ENCODE results near the gene CNTN1.

CNTN1 gene

DNA sequence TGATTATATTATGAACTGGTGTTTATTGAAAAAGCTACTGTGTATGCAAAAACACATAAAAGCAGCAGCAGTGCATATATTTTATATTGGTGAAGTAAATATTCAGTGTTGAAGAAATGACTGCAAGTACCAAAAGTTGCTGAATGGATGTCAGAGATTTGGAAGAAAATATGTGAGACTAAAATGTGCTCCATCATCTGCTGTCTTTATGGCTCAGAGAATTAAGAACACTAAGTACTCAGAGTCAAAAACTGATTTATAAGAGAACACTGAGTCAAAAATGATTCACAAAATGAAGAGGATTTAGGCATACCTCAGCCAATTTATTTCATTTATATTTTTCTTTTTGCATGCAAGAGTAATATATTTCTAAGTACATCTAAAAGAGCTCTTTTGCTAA, 409.6 kb downstream of the CNTN1 start:
- POLR2A ChIA-PET: no interaction called here

DNA sequence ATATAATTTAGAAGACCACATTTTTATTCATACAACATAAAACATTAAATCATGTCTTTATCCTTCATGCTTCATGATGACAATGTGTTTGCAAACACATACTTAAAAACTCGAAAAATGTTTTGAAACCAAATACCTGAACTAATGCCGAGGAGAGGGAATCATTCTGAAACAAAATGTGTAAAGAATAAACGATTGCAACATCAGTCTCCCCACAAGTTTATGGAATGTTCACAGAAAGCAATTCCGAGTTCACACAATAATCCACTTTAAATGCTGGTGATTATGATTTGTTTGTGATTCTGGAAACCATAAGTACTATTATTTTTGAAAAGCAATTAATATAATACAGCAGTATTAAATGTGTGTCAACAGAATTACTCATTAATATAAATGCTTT, 411.4 kb downstream of the CNTN1 start:
- CTCF ChIA-PET: no interaction called here
- no peak for DNase-seq (ENCODE audit: extremely low spot score)
- POLR2A ChIA-PET: no interaction called here
- TF ChIP-seq HDGF (IDR thresholded peaks at IDR 0.05; ENCODE audit: borderline replicate concordance) (no peak), TARDBP (IDR thresholded peaks at IDR 0.05) (no peak), ZNF384 (IDR thresholded peaks at IDR 0.05) (no peak), NFRKB (IDR thresholded peaks at IDR 0.05) (no peak), ELF4 (IDR thresholded peaks at IDR 0.05) (no peak), ARNT (IDR thresholded peaks at IDR 0.05) (no peak), FOXM1 (IDR thresholded peaks at IDR 0.05; ENCODE audit: borderline replicate concordance) (no peak), L3MBTL2 (conservative IDR thresholded peaks at IDR 0.05) (no peak)

More for the DNA sequence above, 409.6 kb downstream of the CNTN1 start:
- CTCF ChIA-PET: no interaction called here
- TF ChIP-seq NFRKB (IDR thresholded peaks at IDR 0.05) (no peak), L3MBTL2 (conservative IDR thresholded peaks at IDR 0.05) (no peak), TARDBP (IDR thresholded peaks at IDR 0.05) (no peak), ARNT (IDR thresholded peaks at IDR 0.05) (no peak), FOXA1 (IDR thresholded peaks at IDR 0.05) (no peak), BHLHE40 (IDR thresholded peaks at IDR 0.05; ENCODE audit: borderline replicate concordance) (no peak), LEF1 (IDR thresholded peaks at IDR 0.05; ENCODE audit: borderline replicate concordance) (no peak), ELF4 (IDR thresholded peaks at IDR 0.05) (no peak), SP1 (IDR thresholded peaks at IDR 0.05) (no peak), SUZ12 (IDR thresholded peaks at IDR 0.05) (no peak), HDGF (IDR thresholded peaks at IDR 0.05; ENCODE audit: borderline replicate concordance) (no peak), FOXM1 (IDR thresholded peaks at IDR 0.05; ENCODE audit: borderline replicate concordance) (no peak), CTBP1 (IDR thresholded peaks at IDR 0.05; ENCODE audit: borderline replicate concordance) (no peak), FOXK2 (IDR thresholded peaks at IDR 0.05) (no peak), ZNF384 (IDR thresholded peaks at IDR 0.05) (no peak)
- TF ChIP-seq, protein P1, sequence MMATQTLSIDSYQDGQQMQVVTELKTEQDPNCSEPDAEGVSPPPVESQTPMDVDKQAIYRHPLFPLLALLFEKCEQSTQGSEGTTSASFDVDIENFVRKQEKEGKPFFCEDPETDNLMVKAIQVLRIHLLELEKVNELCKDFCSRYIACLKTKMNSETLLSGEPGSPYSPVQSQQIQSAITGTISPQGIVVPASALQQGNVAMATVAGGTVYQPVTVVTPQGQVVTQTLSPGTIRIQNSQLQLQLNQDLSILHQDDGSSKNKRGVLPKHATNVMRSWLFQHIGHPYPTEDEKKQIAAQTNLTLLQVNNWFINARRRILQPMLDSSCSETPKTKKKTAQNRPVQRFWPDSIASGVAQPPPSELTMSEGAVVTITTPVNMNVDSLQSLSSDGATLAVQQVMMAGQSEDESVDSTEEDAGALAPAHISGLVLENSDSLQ (IDR thresholded peaks at IDR 0.05): no peak
- DNase-seq (ENCODE audit: extremely low spot score): no peak

DNA sequence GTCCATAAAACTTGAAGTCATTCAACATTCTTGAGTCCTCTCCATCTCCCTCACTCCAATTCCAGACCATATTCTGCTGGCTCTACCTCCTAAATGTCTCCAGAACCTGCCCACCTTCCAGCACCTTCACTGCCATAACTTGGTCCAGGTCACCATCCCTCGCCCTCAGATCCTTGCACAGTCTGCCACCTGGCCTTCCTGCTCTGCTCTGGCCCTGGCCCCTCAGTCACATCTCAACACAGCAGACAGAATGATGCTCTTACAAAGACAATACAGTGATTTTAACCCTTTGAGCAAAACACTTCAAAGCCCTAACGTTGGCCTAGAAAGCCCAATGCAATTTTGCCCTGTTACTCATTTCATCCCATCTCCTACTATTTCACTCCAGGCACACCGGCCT, 414.1 kb downstream of the CNTN1 start:
- no peak for DNase-seq (ENCODE audit: extremely low spot score)
- TF ChIP-seq L3MBTL2 (conservative IDR thresholded peaks at IDR 0.05) (no peak), SUZ12 (IDR thresholded peaks at IDR 0.05) (no peak), LEF1 (IDR thresholded peaks at IDR 0.05; ENCODE audit: borderline replicate concordance) (no peak), FOXM1 (IDR thresholded peaks at IDR 0.05; ENCODE audit: borderline replicate concordance) (no peak), HDGF (IDR thresholded peaks at IDR 0.05; ENCODE audit: borderline replicate concordance) (no peak), SP1 (IDR thresholded peaks at IDR 0.05) (no peak), ARNT (IDR thresholded peaks at IDR 0.05) (no peak), CTBP1 (IDR thresholded peaks at IDR 0.05; ENCODE audit: borderline replicate concordance) (no peak), ELF4 (IDR thresholded peaks at IDR 0.05) (no peak), FOXA1 (IDR thresholded peaks at IDR 0.05) (no peak), FOXK2 (IDR thresholded peaks at IDR 0.05) (no peak), TARDBP (IDR thresholded peaks at IDR 0.05) (no peak), BHLHE40 (IDR thresholded peaks at IDR 0.05; ENCODE audit: borderline replicate concordance) (no peak), ZNF384 (IDR thresholded peaks at IDR 0.05) (no peak), NFRKB (IDR thresholded peaks at IDR 0.05) (no peak)
- TF ChIP-seq, protein P1 (IDR thresholded peaks at IDR 0.05): no peak
- ChIA-PET POLR2A (no interaction called here), CTCF (no interaction called here)

DNA sequence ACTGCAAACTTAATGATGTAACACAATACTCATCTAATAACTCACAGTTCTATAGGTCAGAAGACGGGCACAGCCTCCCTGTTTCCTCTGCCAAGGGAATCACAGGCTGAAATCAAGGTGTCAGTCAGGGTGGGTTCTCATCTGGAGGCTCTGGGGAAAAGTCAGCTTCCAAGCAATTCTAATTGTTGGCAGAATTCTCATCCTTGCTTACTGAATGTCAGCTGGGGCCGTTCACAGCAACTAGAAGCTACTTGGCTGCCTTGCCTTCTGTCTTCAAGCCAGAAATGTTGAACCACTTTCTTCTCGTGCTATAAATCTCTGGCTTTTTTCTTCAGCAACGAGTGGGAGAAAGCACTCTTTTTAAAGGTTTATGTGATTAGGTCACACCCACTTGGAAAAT, 415.8 kb downstream of the CNTN1 start:
- no peak for TF ChIP-seq SP1 (IDR thresholded peaks at IDR 0.05)
- no peak for TF ChIP-seq HDGF (IDR thresholded peaks at IDR 0.05; ENCODE audit: borderline replicate concordance)
- no peak for TF ChIP-seq LEF1 (IDR thresholded peaks at IDR 0.05; ENCODE audit: borderline replicate concordance)
- no peak for TF ChIP-seq FOXK2 (IDR thresholded peaks at IDR 0.05)
- no peak for DNase-seq (ENCODE audit: extremely low spot score)
- POLR2A ChIA-PET: no interaction called here
- CTCF ChIA-PET: no interaction called here

DNA sequence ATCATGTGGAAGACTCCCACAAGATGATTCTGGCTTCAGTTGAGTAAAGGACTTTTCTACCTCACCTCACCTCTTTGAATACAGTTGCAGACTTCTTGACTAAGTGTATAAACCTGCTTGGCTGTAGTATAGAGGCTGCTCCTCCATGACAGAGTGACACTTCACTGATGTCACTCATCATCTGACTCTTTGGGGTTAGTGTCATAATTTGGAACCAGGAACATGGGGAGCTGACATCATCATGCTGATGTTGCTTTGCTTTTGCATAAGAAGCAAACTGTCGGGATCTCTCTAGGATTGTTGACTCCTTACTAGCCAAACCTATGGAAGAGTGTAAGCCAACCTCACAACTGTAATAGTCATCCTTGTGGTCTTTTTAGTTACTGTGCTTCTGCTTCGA, 420.7 kb downstream of the CNTN1 start:
- ChIA-PET CTCF (no interaction called here), POLR2A (no interaction called here)
- no peak for TF ChIP-seq L3MBTL2 (conservative IDR thresholded peaks at IDR 0.05)
- TF ChIP-seq FOXK2 (IDR thresholded peaks at IDR 0.05): no peak
- no peak for TF ChIP-seq NFRKB (IDR thresholded peaks at IDR 0.05)
- no peak for TF ChIP-seq ZNF384 (IDR thresholded peaks at IDR 0.05)
- DNase-seq (ENCODE audit: extremely low spot score): no peak

DNA sequence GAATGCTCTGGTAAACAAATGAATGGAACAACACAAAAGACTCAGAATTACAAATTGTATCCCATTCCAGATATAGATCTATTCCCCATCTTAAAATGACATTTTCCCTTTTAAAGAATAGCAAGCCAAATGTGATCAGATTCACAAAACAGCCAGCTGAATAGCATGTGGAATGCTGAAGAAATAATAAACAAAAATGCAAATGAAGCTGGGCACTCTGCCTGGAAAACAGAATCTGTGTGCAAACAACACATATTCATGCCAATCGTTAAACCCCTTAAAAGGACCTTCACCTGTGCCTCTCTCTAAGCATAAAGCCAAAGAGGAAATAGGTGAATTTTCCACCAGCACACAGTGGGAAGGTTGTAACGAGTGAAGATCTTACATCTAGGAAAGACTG, 428.0 kb downstream of the CNTN1 start:
- TF ChIP-seq ARNT (IDR thresholded peaks at IDR 0.05) (no peak), CTBP1 (IDR thresholded peaks at IDR 0.05; ENCODE audit: borderline replicate concordance) (no peak), BHLHE40 (IDR thresholded peaks at IDR 0.05; ENCODE audit: borderline replicate concordance) (no peak), HDGF (IDR thresholded peaks at IDR 0.05; ENCODE audit: borderline replicate concordance) (no peak), FOXA1 (IDR thresholded peaks at IDR 0.05) (no peak), TARDBP (IDR thresholded peaks at IDR 0.05) (no peak), FOXK2 (IDR thresholded peaks at IDR 0.05) (no peak), L3MBTL2 (conservative IDR thresholded peaks at IDR 0.05) (no peak), ZNF384 (IDR thresholded peaks at IDR 0.05) (no peak), LEF1 (IDR thresholded peaks at IDR 0.05; ENCODE audit: borderline replicate concordance) (no peak), FOXM1 (IDR thresholded peaks at IDR 0.05; ENCODE audit: borderline replicate concordance) (no peak), SUZ12 (IDR thresholded peaks at IDR 0.05) (no peak)
- TF ChIP-seq, protein P1 (IDR thresholded peaks at IDR 0.05): no peak
- ChIA-PET CTCF (no interaction called here), POLR2A (no interaction called here)
- DNase-seq (ENCODE audit: extremely low spot score): no peak

DNA sequence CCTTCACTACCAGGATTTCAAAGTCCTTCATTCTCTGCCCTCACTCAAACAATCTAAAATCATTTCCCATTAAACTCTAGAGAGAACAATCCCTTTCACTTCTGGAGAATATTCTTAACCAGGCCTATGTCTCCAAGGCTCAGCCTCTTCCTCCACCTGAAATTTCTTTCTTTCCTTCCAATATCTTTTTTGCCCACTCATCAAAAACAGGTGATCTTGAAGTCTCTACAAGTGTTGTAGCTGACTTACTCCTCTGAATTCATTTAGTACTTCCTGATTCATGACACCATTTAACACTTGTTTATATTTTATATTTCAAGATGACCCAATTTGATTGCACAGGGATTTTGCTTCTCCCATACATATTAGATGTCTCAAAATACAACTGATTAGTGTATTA, 429.1 kb downstream of the CNTN1 start:
- no peak for DNase-seq (ENCODE audit: extremely low spot score)
- POLR2A ChIA-PET: no interaction called here
- no peak for TF ChIP-seq CTBP1 (IDR thresholded peaks at IDR 0.05; ENCODE audit: borderline replicate concordance)
- TF ChIP-seq HDGF (IDR thresholded peaks at IDR 0.05; ENCODE audit: borderline replicate concordance): no peak
- no peak for TF ChIP-seq ARNT (IDR thresholded peaks at IDR 0.05)
- TF ChIP-seq L3MBTL2 (conservative IDR thresholded peaks at IDR 0.05): no peak
- no peak for TF ChIP-seq SUZ12 (IDR thresholded peaks at IDR 0.05)
- no peak for TF ChIP-seq ZNF384 (IDR thresholded peaks at IDR 0.05)
- TF ChIP-seq, protein P1 (IDR thresholded peaks at IDR 0.05): no peak
- TF ChIP-seq ELF4 (IDR thresholded peaks at IDR 0.05): no peak
- no peak for TF ChIP-seq TARDBP (IDR thresholded peaks at IDR 0.05)
- no peak for TF ChIP-seq FOXK2 (IDR thresholded peaks at IDR 0.05)
- no peak for TF ChIP-seq BHLHE40 (IDR thresholded peaks at IDR 0.05; ENCODE audit: borderline replicate concordance)
- TF ChIP-seq FOXA1 (IDR thresholded peaks at IDR 0.05): no peak
- TF ChIP-seq FOXM1 (IDR thresholded peaks at IDR 0.05; ENCODE audit: borderline replicate concordance): no peak
- CTCF ChIA-PET: no interaction called here

Measured in HEK293T (cell line).